GM21515 (cell line): ENCODE results near the gene SPP1.
"Not testable (repeated sequence)": the region's sequence is repeated elsewhere in the genome, so short reads cannot be mapped to it uniquely, and the experiment has no call there.

Experiments used
- ATAC-seq: cut with Tn5 transposase; IDR thresholded peaks from one replicate; pipeline ENCODE4 v1.9.1; 2021; ENCODE audit not compliant: unreplicated experiment

The SPP1 gene

GRCh38 chr4:87975466-87975865 lies at the start of gene SPP1:
Gene SPP1 (plus strand): TSS chr4:87975714. CDS start chr4:87976896, 1,182 bp downstream.
- peak; percentile 65 for ATAC-seq

- ATAC-seq, result no peak
Measured at GRCh38 chr4:87926554-87927098, 48.9 kb upstream of the SPP1 start.

- no peak for ATAC-seq
Measured at GRCh38 chr4:87930629-87931028, 44.9 kb upstream of the SPP1 start.

DNA sequence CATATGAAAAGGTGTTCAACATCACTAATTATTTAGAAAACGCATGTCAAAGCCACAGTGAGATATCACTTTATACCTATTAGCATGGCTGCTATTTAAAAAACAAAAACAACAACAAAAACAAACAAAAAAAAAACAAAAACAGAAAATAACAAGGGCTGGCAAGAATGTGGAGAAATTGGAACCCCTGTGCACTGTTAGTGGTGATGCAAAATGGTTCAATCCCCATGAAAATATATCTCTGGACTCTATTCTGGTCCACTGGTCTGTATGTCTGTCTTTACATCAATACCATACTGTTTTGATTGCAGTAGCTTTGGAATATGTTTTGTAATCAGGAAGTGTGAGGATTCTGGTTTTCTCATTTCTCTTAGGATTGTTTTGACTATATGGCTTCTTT lies 43.6 kb upstream of the SPP1 start:
- no peak for ATAC-seq

DNA sequence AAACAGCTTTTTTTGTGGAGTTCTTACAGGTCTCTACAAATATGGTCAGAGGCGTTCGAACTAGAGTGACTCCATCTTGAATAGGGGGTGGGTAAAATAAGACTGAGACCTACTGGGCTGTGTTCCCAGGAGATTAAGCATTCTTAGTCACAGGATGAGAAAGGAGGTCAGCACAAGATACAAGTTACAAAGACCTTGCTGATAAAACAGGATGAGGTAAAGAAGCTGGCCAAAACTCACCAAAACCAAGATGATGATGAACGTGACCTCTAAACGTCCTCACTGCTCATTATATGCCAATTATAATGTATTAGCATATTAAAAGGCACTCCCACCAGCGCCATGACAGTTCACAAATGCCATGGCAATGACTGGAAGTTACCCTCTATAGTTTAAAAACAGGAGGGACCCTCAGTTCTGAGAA lies 42.8 kb upstream of the SPP1 start:
- ATAC-seq, result no peak

DNA sequence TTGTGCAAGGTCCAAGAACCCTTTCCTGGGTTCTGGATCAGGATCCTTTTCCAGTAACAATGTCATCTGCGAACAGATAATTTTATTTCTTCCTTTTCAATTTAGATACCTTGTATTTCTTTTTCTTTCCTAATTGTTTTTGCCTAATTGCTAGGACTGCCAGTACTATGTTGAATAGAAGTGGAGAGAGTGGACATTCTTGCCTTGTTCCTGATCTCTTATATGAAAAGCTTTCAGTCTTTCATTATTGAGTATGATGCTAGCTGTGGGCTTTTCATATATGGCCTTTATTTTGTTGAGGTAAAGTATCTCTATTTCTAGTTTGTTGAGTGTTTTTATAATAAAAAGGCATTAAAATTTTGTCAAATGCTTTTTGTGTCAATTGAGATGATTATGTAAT lies 42.2 kb upstream of the SPP1 start:
- no peak for ATAC-seq

- no peak for ATAC-seq
Measured at GRCh38 chr4:87934157-87934704, 41.3 kb upstream of the SPP1 start.

DNA sequence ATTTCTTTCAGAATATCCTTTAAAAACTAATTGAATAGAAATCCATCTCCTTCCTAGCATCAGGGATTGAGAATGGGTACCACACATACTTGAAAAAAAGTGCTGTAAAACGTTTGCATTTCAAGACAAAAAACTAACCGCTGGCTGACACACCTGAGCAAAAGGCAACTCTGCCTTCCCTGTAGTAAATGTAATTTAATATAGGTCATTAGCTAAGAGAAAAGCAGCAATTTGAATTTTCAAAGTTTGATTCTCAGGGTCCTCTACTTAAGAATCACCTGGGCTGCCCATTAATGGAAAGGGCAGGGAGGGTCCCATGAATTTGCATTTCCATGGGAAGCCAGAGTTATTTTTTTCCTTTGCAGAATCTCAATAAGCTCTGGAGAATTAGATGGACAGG lies 40.5 kb upstream of the SPP1 start:
- ATAC-seq, result no peak

GRCh38 chr4:87935954-87936353 lies 39.6 kb upstream of the SPP1 start:
- not testable (repeated sequence) for ATAC-seq

DNA sequence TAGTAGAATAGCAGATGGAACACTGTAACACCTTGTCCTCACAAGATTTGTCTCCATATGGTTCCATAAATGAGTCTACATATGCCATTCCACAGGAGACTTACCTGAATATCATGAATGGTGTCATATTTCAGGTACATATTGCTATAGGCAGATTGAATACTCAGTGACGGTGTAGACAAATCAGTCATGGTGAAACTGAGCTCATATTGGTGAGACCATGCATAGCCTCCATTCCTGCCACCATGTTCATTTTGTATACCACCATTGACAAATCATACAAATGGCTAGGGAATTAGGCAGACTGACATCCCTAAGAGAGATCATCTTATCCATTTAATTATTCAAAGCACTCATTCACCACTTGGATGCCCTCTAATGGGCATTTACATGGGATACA lies 38.0 kb upstream of the SPP1 start:
- ATAC-seq, result no peak

- no peak for ATAC-seq
Measured at GRCh38 chr4:87938746-87939145, 36.8 kb upstream of the SPP1 start.

- no peak for ATAC-seq
Measured at GRCh38 chr4:87939978-87940690, 35.4 kb upstream of the SPP1 start.

GRCh38 chr4:87940809-87941208 lies 34.7 kb upstream of the SPP1 start:
- ATAC-seq, result not testable (repeated sequence)

DNA sequence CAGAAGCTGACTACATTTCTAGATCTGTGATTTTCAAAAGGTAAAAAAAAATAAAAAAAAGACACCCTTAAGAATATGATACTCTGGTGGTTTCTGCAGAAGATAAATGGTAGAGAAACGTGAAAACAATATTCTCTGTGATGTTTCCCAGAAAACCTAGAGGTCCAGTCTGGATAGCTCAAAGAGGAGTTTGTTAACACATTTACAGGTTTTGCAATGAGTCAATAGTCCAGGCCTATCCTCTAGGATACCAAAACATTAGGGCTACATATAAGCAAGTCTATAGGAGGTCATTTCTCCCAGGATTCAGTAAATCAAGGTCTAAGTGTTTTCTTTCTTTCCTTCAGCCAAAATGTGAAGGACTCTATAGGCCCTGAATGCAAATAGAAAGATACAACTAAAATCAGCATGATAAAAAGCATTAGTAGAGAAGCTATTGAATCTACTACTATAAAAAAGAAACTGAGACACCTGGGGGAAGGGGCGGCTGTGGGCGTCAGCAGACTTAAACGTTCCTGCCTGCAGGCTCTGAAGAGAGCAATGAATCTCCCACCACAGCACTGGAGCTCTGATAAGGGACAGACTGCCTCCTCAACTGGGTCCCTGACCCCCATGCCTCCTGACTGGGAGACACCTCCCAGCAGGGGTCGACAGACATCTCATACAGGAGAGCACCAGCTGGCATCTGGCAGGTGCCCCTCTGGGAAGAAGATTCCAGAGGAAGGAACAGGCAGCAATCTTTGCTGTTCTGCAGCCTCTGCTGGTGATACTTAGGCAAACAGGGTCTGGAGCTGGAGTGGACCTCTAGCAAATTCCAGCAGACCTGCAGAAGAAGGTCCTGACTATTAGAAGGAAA lies 33.7 kb upstream of the SPP1 start:
- ATAC-seq, result no peak

DNA sequence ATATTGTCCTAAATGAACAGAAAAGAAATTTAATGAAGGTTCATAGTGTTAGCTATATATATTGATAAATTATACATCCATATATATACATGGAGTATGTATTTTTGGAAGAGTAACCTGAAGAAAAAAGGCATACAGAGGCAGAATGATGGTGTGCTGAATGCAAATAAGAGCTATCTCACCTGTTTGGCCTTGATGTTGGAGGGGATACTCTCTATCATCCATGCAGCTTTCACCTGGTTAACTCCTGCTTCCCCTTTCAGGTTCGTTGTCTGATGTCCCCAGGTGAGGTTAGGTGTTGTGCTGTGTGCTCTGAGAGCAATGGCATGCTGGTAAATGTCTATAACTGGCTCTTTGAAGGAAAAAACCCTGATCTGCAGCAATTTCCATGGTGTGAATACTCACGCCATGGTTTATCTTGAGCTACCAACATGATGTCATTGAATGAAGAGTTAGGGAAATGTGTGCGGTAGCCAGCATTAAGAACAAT lies 31.8 kb upstream of the SPP1 start:
- ATAC-seq, result no peak

DNA sequence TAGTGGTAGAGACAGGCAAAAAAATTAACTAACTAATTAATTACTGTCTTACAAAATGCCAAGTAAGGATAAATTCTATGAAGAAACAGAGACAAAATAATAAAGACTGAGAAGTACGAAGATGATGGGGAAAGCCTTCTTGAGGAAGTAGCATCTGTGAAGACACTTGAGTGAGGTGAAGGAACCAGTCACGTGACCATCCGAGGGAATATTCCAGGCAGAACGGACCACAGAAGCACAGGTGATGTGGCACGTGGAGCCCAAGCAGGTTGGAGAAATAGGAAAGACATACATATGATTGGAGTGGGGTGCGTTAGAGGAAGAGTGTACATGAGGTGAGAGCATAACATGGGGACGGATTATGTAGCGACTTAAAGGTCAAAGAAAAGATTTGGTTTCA lies 30.5 kb upstream of the SPP1 start:
- no peak for ATAC-seq

GRCh38 chr4:87946766-87947165 lies 28.7 kb upstream of the SPP1 start:
- no peak for ATAC-seq

DNA sequence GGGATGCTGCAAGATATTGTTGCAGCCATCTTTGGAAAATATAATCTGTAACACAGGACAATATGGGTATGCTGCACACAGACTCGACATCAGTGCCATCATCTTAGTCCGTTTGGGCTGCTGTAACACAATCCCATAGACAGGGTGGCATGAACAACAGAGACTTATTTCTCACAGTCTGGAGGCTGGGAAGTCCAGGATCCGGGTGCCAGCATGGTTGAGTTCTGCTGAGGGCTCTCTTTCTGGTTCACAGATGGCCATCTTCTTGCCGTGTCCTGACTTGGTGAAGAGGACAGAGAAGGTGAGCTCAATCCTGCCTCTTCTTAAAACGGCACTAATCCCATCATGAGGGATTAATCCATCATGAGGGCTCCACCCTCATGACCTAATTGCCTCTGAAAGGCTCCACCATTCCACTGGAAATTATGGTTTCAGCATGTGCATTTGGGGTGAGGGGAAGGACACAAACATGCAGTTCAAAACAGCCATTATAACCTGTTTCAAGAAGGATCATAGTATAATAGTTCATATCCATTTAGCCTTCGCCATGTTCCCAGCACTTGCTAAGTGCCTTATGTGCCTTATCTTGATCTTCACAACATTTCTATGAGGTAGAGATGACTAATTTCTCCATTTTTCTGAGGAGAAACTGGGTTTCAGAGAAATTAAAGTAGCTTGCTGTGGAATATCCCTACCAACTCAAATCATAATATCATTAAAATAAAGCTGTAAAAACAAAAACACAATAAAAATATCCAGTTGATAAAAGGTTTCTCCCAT lies 27.9 kb upstream of the SPP1 start:
- ATAC-seq, result no peak

- ATAC-seq, result no peak
Measured at GRCh38 chr4:87949961-87950360, 25.6 kb upstream of the SPP1 start.

DNA sequence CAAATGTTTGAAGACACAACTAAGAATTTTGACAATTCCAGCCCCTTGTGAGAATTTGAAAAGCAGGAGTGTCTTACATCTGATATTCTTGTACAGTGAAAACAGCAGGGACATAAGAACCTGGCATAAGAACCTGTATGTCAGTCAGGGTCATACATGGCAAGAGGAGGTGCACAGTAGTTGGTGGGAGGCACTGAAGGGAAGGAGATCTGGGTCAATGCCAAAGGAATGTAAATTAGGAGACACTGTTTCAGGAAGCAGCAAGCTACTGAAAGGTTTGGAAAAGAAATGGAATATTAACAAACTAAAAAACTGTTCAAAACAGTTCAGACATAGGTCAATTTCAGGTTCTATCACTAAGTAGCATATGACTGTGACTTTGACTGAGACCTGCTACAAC lies 25.0 kb upstream of the SPP1 start:
- no peak for ATAC-seq
